DMS114 treated with DMSO at 0.1 percent for 48 hours (cell line): ENCODE measurements around the gene STX3.
"Not testable (repeated sequence)": the region's sequence is repeated elsewhere in the genome, so short reads cannot be mapped to it uniquely, and the experiment has no call there.

Source experiments
- DNase-seq: peaks from one replicate; lab custom pipeline; 2025; ENCODE audit not compliant: unreplicated experiment; lab: John Stamatoyannopoulos, UW

The STX3 gene

GRCh38 chr11:59833602-59834001, 78.4 kb downstream of the STX3 start:
- DNase-seq: no peak

GRCh38 chr11:59839615-59840014, 84.4 kb downstream of the STX3 start:
- DNase-seq: no peak

- no peak for DNase-seq
Measured at GRCh38 chr11:59841514-59841913, 86.3 kb downstream of the STX3 start.

GRCh38 chr11:59842316-59842715, 87.1 kb downstream of the STX3 start:
- DNase-seq: no peak

- no peak for DNase-seq
Measured at GRCh38 chr11:59845399-59845798, 90.2 kb downstream of the STX3 start, which contains the start of gene CBLIF. Gene CBLIF, minus strand, starts transcription at chr11:59845499. Its CDS starts 46 bp downstream, at chr11:59845453.

- DNase-seq: no peak
Measured at GRCh38 chr11:59846556-59846955, 91.4 kb downstream of the STX3 start.

- DNase-seq: no peak
Measured at GRCh38 chr11:59847626-59848025, 92.5 kb downstream of the STX3 start.

- DNase-seq: not testable (repeated sequence)
Measured at GRCh38 chr11:59848439-59848838, 93.3 kb downstream of the STX3 start.

- DNase-seq: no peak
Measured at GRCh38 chr11:59849129-59849528, 94.0 kb downstream of the STX3 start.

GRCh38 chr11:59849551-59849950, 94.4 kb downstream of the STX3 start:
- not testable (repeated sequence) for DNase-seq

- DNase-seq: not testable (repeated sequence)
Measured at GRCh38 chr11:59851416-59851815, 96.2 kb downstream of the STX3 start.

- DNase-seq: no peak
Measured at GRCh38 chr11:59854871-59855270, 99.7 kb downstream of the STX3 start.
